DOHH2 (cell line): ENCODE results near the gene SNTB2.

Experiments
- CTCF ChIP-seq: fragments of 200-600 bp; sonication (generic); IDR thresholded peaks from one replicate; pipeline ENCODE4 v1.5.1; 2014; ENCODE audit warnings: antibody characterized with exemption, mild to moderate bottlenecking, low read depth, low read length; ENCODE audit not compliant: poor library complexity, severe bottlenecking
- EZH2phosphoT487 ChIP-seq: fragments of 200-600 bp; sonication (generic); IDR thresholded peaks from 2 replicates; pipeline ENCODE4 v1.6.1; 2017; ENCODE audit warnings: borderline replicate concordance, mild to moderate bottlenecking, antibody characterized with exemption, low read length, moderate library complexity, mixed read lengths

- TF ChIP-seq CTCF (no peak), EZH2phosphoT487 (no peak)
Observed at GRCh38 chr16:69240331-69240730, 53.4 kb downstream of the SNTB2 start.
